A673 (cell line): Measurements from ENCODE around the gene TSPAN13. TPM values are rescaled to one million over a fixed set of nuclear protein-coding genes. Genes with fewer than 3 reads are reported as not detected.

Source experiments
- BruUV-seq: library from RNA; stranded (reverse); fragments of 400-500 nt; replicated peaks from 2 replicates; lab custom pipeline; 2021; lab: Mats Ljungman, UMichigan
- CTCF ChIA-PET: fragments of 300-600 bp; sonication (Branson Sonifier 250); formaldehyde crosslinking; loops from one replicate; lab custom pipeline; 2022; ENCODE audit warnings: antibody characterized with exemption; lab: Charles Lee
- POLR2A ChIA-PET: fragments of 300-600 bp; sonication (Branson Sonifier 250); formaldehyde crosslinking; loops from one replicate; lab custom pipeline; 2022; ENCODE audit warnings: antibody characterized with exemption; ENCODE audit not compliant: low non-redundant PET; lab: Charles Lee
- DNase-seq: peaks from one replicate; pipeline ENCODE4 v3.0.0-alpha.2; 2015; ENCODE audit warnings: low spot score
- H3K27ac ChIP-seq: fragments of 200-600 bp; sonication (generic); 2 replicates; pipeline ENCODE4 v1.5.1; 2016; ENCODE audit warnings: mixed run types, low read depth, mild to moderate bottlenecking, mixed read lengths, antibody characterized with exemption, low read length; ENCODE audit not compliant: poor library complexity, severe bottlenecking
- H3K27me3 ChIP-seq: fragments of 200-600 bp; sonication (generic); replicated peaks from 2 replicates; pipeline ENCODE4 v1.6.1; 2017; ENCODE audit warnings: mixed run types, low read depth, mild to moderate bottlenecking, mixed read lengths, antibody characterized with exemption, low read length; ENCODE audit not compliant: insufficient read depth, poor library complexity
- H3K36me3 ChIP-seq: fragments of 200-600 bp; sonication (generic); 2 replicates; pipeline ENCODE4 v1.6.1; 2016; ENCODE audit warnings: mixed run types, mild to moderate bottlenecking, mixed read lengths, antibody characterized with exemption, low read length; ENCODE audit not compliant: insufficient read depth, poor library complexity, severe bottlenecking
- H3K4me1 ChIP-seq: fragments of 200-600 bp; sonication (generic); 2 replicates; pipeline ENCODE4 v1.6.1; 2017; ENCODE audit warnings: mixed run types, mild to moderate bottlenecking, mixed read lengths, antibody characterized with exemption, low read length; ENCODE audit not compliant: insufficient read depth, poor library complexity, severe bottlenecking
- H3K4me3 ChIP-seq: fragments of 200-600 bp; sonication (generic); 2 replicates; pipeline ENCODE4 v1.5.1; 2016; ENCODE audit warnings: low read depth, mixed run types, mild to moderate bottlenecking, mixed read lengths, low read length; ENCODE audit not compliant: poor library complexity, severe bottlenecking
- H3K9me3 ChIP-seq: fragments of 200-600 bp; sonication (generic); 2 replicates; pipeline ENCODE4 v1.6.1; 2016; ENCODE audit warnings: mixed run types, low read depth, mild to moderate bottlenecking, mixed read lengths, antibody characterized with exemption, low read length; ENCODE audit not compliant: poor library complexity, severe bottlenecking
- CTCF ChIP-seq: fragments of 300-800, 200-600 bp; sonication (generic); conservative IDR thresholded peaks from 2 replicates; pipeline ENCODE4 v1.5.1; 2017; ENCODE audit warnings: low read depth, mild to moderate bottlenecking, antibody characterized with exemption, low read length, moderate library complexity, mixed read lengths
- EZH2 ChIP-seq: fragments of 200-600 bp; sonication (generic); IDR thresholded peaks from 2 replicates; pipeline ENCODE4 v1.6.1; 2017; ENCODE audit warnings: borderline replicate concordance, low read depth, mild to moderate bottlenecking, mixed read lengths, antibody characterized with exemption, low read length; ENCODE audit not compliant: poor library complexity, severe bottlenecking
- intact Hi-C: fragments of 100-400 bp; cut with micrococcal nuclease; formaldehyde crosslinking; loops from one replicate; pipeline ENCODE4 v1.10.0; 2022; ENCODE audit not compliant: unreplicated experiment
- total RNA-seq: library from RNA; stranded (reverse); gene quantifications from 2 replicates; pipeline ENCODE4 v1.2.3, GENCODE V29; 2021

TSPAN13 gene
- total RNA-seq, 1 experiment from 2014 or later = 157 TPM

- TF ChIP-seq EZH2 = no peak
- TF ChIP-seq CTCF = no peak
- intact Hi-C loops = no loop called here
- no TSS peak for BruUV-seq
- H3K4me3 ChIP-seq = no peak overlapping the region
- ChIA-PET POLR2A (no interaction called here), CTCF (no interaction called here)
- H3K9me3 ChIP-seq = no peaks in the 10 kb centered on the region
- no peak for DNase-seq
- no peaks in the 10 kb centered on the region for H3K27me3 ChIP-seq
- no peak overlapping the region for H3K27ac ChIP-seq
- H3K4me1 ChIP-seq = peaks cover 21% of the 10 kb centered on the region
- H3K36me3 ChIP-seq = no peaks in the 10 kb centered on the region
Observed at GRCh38 chr7:16812542-16813231, 59.1 kb downstream of the TSPAN13 start.

- no peaks in the 10 kb centered on the region for H3K9me3 ChIP-seq
- H3K27ac ChIP-seq = no peak overlapping the region
- TF ChIP-seq CTCF = no peak
- no peak for TF ChIP-seq EZH2
- ChIA-PET POLR2A (no interaction called here), CTCF (no interaction called here)
- no peak overlapping the region for H3K4me3 ChIP-seq
- no TSS peak for BruUV-seq
- no peak for DNase-seq
- no peaks in the 10 kb centered on the region for H3K27me3 ChIP-seq
- H3K4me1 ChIP-seq = peaks cover 21% of the 10 kb centered on the region
- no peaks in the 10 kb centered on the region for H3K36me3 ChIP-seq
- intact Hi-C loops = no loop called here
Observed at GRCh38 chr7:16813232-16813616, 59.7 kb downstream of the TSPAN13 start.

- DNase-seq = no peak
- Histone ChIP-seq H3K4me1 (peaks cover 14% of the 10 kb centered on the region), H3K36me3 (no peaks in the 10 kb centered on the region), H3K9me3 (no peaks in the 10 kb centered on the region), H3K4me3 (no peak overlapping the region), H3K27ac (no peak overlapping the region), H3K27me3 (no peaks in the 10 kb centered on the region)
- intact Hi-C loops = no loop called here
- no TSS peak for BruUV-seq
- POLR2A ChIA-PET = no interaction called here
- no peak for TF ChIP-seq CTCF
- no peak for TF ChIP-seq EZH2
- CTCF ChIA-PET = no interaction called here
Observed at GRCh38 chr7:16815001-16815400, 61.4 kb downstream of the TSPAN13 start.
